ENCODE measurements around the gene SEC11A.
"Not testable (repeated sequence)": the region's sequence is repeated elsewhere in the genome, so short reads cannot be mapped to it uniquely, and the experiment has no call there.

Gene SEC11A

GRCh38 chr15:84643838-84644237, 72.1 kb downstream of the SEC11A start:
- TF ChIP-seq CTCF (IDR thresholded peaks at IDR 0.05; ENCODE audit: borderline replicate concordance, insufficient read depth, low read depth, low read length) = no peak
- no peak overlapping the region for H3K4me3 ChIP-seq (ENCODE audit: low read depth, low read length)

DNA sequence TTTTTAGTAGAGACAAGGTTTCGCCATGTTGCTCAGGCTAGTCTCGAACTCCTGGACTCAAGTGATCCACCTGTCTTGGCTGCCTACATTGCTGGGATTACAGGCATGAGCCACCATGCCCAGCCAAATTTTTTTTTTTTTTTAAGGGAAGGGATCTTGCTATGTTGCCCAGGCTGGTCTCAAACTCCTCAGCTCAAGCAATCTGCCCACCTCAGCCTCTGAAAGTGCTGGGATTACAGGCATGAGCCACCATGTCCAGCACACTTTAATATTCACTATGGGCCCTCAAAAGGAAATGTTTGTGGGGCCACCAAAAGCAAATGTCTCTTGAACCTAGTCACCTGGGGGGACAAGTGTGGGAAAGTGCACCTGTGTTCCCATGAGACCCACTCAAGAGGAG, 73.3 kb downstream of the SEC11A start:
- H3K4me3 ChIP-seq (ENCODE audit: low read depth, low read length) = not testable (repeated sequence)

DNA sequence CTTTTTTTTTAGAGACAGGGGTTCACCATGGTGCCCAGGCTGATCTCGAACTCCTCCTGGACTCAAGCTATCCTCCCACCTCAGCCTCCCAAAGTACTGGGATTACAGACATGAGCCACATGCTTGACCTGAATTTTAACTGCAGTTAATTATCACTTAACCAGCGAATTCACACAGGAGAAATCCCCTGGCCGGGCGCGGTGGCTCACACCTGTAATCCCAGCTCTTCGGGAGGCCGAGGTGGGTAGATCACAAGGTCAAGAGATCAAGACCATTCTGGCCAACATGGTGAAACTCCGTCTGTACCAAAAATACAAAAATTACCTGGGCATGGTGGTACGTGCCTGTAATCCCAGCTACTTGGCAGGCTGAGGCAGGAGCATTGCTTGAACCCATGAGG, 74.1 kb downstream of the SEC11A start:
- H3K4me3 ChIP-seq (ENCODE audit: low read depth, low read length) = not testable (repeated sequence)

GRCh38 chr15:84638103-84638502, 77.8 kb downstream of the SEC11A start:
- TF ChIP-seq CTCF (IDR thresholded peaks at IDR 0.05; ENCODE audit: borderline replicate concordance, insufficient read depth, low read depth, low read length) = no peak
- H3K4me3 ChIP-seq (ENCODE audit: low read depth, low read length) = no peak overlapping the region

DNA sequence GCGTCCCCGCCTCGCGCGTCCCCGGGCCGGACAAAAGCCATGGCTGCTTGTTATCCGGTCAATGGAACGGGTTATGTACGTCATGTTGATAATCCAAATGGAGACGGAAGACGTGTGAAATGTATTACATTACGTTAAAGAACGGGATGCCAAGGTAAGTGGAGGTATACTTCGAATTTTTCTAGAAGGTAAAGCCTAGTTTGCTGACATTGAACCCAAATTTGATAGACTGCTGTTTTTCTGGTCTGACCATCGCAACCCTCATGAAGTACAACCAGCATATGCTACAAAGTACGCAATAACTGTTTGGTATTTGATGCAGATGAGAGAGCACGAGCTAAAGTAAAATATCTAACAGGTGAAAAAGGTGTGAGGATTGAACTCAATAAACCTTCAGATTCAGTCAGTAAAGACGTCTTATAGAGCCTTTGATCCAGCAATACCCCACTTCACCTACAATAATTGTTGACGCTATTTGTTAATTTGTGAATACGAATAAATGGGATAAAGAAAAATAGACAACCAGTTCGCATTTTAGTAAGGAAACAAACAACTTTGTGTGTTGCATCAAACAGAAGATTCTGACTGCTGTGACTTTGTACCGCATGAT, 81.6 kb downstream of the SEC11A start:
- H3K4me3 ChIP-seq (ENCODE audit: low read depth, low read length) = peak overlapping the region; percentile 62
- TF ChIP-seq CTCF (IDR thresholded peaks at IDR 0.05; ENCODE audit: borderline replicate concordance, insufficient read depth, low read depth, low read length) = no peak

GRCh38 chr15:84633311-84634227, 82.4 kb downstream of the SEC11A start:
- peak overlapping the region; percentile 62 for H3K4me3 ChIP-seq (ENCODE audit: low read depth, low read length)
- TF ChIP-seq CTCF (IDR thresholded peaks at IDR 0.05; ENCODE audit: borderline replicate concordance, insufficient read depth, low read depth, low read length) = 0 out of 2 replicates have a peak, but pooled peaks have one; percentile 1

DNA sequence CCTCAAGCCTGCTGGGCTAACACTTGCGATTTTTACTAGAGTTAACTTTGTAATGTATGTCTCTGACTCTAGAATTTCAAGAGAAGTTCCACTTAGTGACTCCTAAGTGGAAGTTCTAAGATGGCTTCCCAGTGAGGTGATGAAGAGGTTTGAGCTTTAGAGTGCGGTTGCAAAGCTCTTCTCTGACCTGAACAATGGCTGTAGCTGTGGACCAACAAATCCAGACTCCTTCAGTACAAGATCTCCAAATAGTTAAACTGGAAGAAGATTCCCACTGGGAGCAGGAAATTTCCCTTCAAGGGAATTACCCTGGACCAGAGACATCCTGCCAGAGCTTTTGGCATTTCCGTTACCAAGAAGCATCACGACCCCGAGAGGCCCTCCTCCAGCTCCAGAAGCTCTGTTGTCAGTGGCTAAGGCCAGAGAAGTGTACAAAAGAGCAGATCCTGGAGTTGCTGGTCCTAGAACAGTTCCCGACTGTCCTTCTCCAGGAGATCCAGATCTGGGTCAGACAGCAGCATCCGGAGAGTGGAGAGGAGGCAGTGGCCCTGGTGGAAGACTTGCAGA, 84.2 kb downstream of the SEC11A start:
- H3K4me3 ChIP-seq (ENCODE audit: low read depth, low read length) = peak overlapping the region; percentile 40
- TF ChIP-seq CTCF (IDR thresholded peaks at IDR 0.05; ENCODE audit: borderline replicate concordance, insufficient read depth, low read depth, low read length) = no peak

DNA sequence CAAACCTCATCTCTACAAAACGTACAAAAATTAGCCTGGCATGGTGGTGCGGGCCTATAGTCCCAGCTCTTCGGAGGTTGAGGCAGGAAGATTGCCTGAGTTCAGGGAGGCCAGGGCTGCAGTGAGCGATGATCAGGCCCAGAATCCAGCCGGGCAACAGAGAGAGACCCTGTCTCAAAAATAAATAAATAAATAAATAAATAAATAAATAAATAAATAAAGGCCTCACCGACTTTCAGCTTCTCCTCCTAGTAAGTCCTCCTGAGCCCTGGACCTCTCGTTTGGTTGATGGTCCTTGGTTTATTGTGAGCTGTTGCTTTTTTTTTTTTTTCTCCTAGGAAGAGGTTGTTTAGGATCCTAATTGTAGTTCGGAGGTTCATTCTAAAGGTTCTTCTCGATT, 86.9 kb downstream of the SEC11A start:
- TF ChIP-seq CTCF (IDR thresholded peaks at IDR 0.05; ENCODE audit: borderline replicate concordance, insufficient read depth, low read depth, low read length) = no peak

More for the DNA sequence above, 86.9 kb downstream of the SEC11A start:
- no peak overlapping the region for H3K4me3 ChIP-seq (ENCODE audit: low read depth, low read length)
